T-helper 2 cell treated with Interferon-gamma antibody and Interleukin-4, amounts not matched to agents 5 μg/mL and 100 μg/mL, for 36 hours (primary cell): Measurements from ENCODE around the gene VTI1A.

Source experiments
- DNase-seq: peaks from one replicate; pipeline ENCODE4 v3.0.0; 2021; ENCODE audit warnings: low spot score
- H3K27ac Mint-ChIP-seq: one replicate; pipeline ENCODE4 v1.8.0; 2021; ENCODE audit warnings: mild to moderate bottlenecking, mixed read lengths
- H3K27me3 Mint-ChIP-seq: one replicate; pipeline ENCODE4 v1.8.0; 2021; ENCODE audit warnings: low read depth, mixed read lengths
- H3K36me3 Mint-ChIP-seq: one replicate; pipeline ENCODE4 v1.8.0; 2021; ENCODE audit warnings: low read depth, mixed read lengths
- H3K4me1 Mint-ChIP-seq: one replicate; pipeline ENCODE4 v1.8.0; 2021; ENCODE audit warnings: low read depth, mixed read lengths
- H3K4me3 Mint-ChIP-seq: one replicate; pipeline ENCODE4 v1.8.0; 2022; ENCODE audit warnings: mild to moderate bottlenecking, moderate library complexity, mixed read lengths
- H3K9me3 Mint-ChIP-seq: one replicate; pipeline ENCODE4 v1.8.0; 2021; ENCODE audit warnings: mixed read lengths

The VTI1A gene

GRCh38 chr10:112502536-112502935 lies 55.5 kb downstream of the VTI1A start:
- Mint-ChIP-seq H3K36me3 (peaks cover 6% of the 10 kb centered on the region), H3K27ac (no peak overlapping the region), H3K4me3 (no peak overlapping the region), H3K4me1 (no peaks in the 10 kb centered on the region), H3K27me3 (peaks cover 2% of the 10 kb centered on the region), H3K9me3 (no peaks in the 10 kb centered on the region)
- DNase-seq = no peak

- no peak overlapping the region for H3K27ac Mint-ChIP-seq
- H3K9me3 Mint-ChIP-seq = no peaks in the 10 kb centered on the region
- peaks cover 2% of the 10 kb centered on the region for H3K27me3 Mint-ChIP-seq
- H3K4me3 Mint-ChIP-seq = no peak overlapping the region
- peaks cover 6% of the 10 kb centered on the region for H3K36me3 Mint-ChIP-seq
- DNase-seq = no peak
- H3K4me1 Mint-ChIP-seq = no peaks in the 10 kb centered on the region
Observed at GRCh38 chr10:112503643-112504042, 56.6 kb downstream of the VTI1A start.

- H3K27ac Mint-ChIP-seq = no peak overlapping the region
- peaks cover 5% of the 10 kb centered on the region for H3K27me3 Mint-ChIP-seq
- H3K4me3 Mint-ChIP-seq = no peak overlapping the region
Observed at GRCh38 chr10:112507046-112507445, 60.0 kb downstream of the VTI1A start.

GRCh38 chr10:112507988-112508387 lies 61.0 kb downstream of the VTI1A start:
- no peak for DNase-seq

More at GRCh38 chr10:112507046-112507445, 60.0 kb downstream of the VTI1A start:
- Mint-ChIP-seq H3K4me1 (no peaks in the 10 kb centered on the region), H3K9me3 (no peaks in the 10 kb centered on the region), H3K36me3 (peaks cover 4% of the 10 kb centered on the region)
- DNase-seq = no peak

GRCh38 chr10:112509558-112510291 lies 62.7 kb downstream of the VTI1A start:
- no peak overlapping the region for H3K4me3 Mint-ChIP-seq
- H3K27me3 Mint-ChIP-seq = peaks cover 3% of the 10 kb centered on the region
- no peaks in the 10 kb centered on the region for H3K9me3 Mint-ChIP-seq
- peaks cover 2% of the 10 kb centered on the region for H3K36me3 Mint-ChIP-seq
- H3K4me1 Mint-ChIP-seq = no peaks in the 10 kb centered on the region
- no peak overlapping the region for H3K27ac Mint-ChIP-seq
- no peak for DNase-seq

More at GRCh38 chr10:112507988-112508387, 61.0 kb downstream of the VTI1A start:
- Mint-ChIP-seq H3K27me3 (peaks cover 5% of the 10 kb centered on the region), H3K4me1 (no peaks in the 10 kb centered on the region), H3K4me3 (no peak overlapping the region), H3K27ac (no peak overlapping the region), H3K9me3 (no peaks in the 10 kb centered on the region), H3K36me3 (peaks cover 4% of the 10 kb centered on the region)

- Mint-ChIP-seq H3K27ac (no peak overlapping the region), H3K9me3 (no peaks in the 10 kb centered on the region), H3K36me3 (peaks cover 2% of the 10 kb centered on the region), H3K4me3 (no peak overlapping the region), H3K4me1 (no peaks in the 10 kb centered on the region), H3K27me3 (peaks cover 3% of the 10 kb centered on the region)
- no peak for DNase-seq
Observed at GRCh38 chr10:112510384-112510783, 63.4 kb downstream of the VTI1A start.

- H3K4me3 Mint-ChIP-seq = no peak overlapping the region
- peaks cover 2% of the 10 kb centered on the region for H3K36me3 Mint-ChIP-seq
- no peaks in the 10 kb centered on the region for H3K9me3 Mint-ChIP-seq
- H3K27me3 Mint-ChIP-seq = peaks cover 3% of the 10 kb centered on the region
- no peak for DNase-seq
- no peaks in the 10 kb centered on the region for H3K4me1 Mint-ChIP-seq
- no peak overlapping the region for H3K27ac Mint-ChIP-seq
Observed at GRCh38 chr10:112512294-112512693, 65.3 kb downstream of the VTI1A start.

GRCh38 chr10:112515126-112515525 lies 68.1 kb downstream of the VTI1A start:
- Mint-ChIP-seq H3K27me3 (peaks cover 6% of the 10 kb centered on the region), H3K36me3 (peaks cover 2% of the 10 kb centered on the region)

GRCh38 chr10:112515852-112516251 lies 68.8 kb downstream of the VTI1A start:
- H3K4me3 Mint-ChIP-seq = no peak overlapping the region
- H3K4me1 Mint-ChIP-seq = peaks cover 5% of the 10 kb centered on the region
- H3K36me3 Mint-ChIP-seq = peaks cover 2% of the 10 kb centered on the region
- no peaks in the 10 kb centered on the region for H3K9me3 Mint-ChIP-seq
- no peak overlapping the region for H3K27ac Mint-ChIP-seq
- DNase-seq = no peak
- peaks cover 8% of the 10 kb centered on the region for H3K27me3 Mint-ChIP-seq

More at GRCh38 chr10:112515126-112515525, 68.1 kb downstream of the VTI1A start:
- Mint-ChIP-seq H3K27ac (no peak overlapping the region), H3K4me1 (peaks cover 5% of the 10 kb centered on the region), H3K4me3 (no peak overlapping the region), H3K9me3 (no peaks in the 10 kb centered on the region)
- no peak for DNase-seq

- H3K4me3 Mint-ChIP-seq = no peak overlapping the region
- no peaks in the 10 kb centered on the region for H3K9me3 Mint-ChIP-seq
- DNase-seq = no peak
- no peaks in the 10 kb centered on the region for H3K36me3 Mint-ChIP-seq
- H3K27ac Mint-ChIP-seq = no peak overlapping the region
- H3K4me1 Mint-ChIP-seq = peaks cover 5% of the 10 kb centered on the region
- peaks cover 5% of the 10 kb centered on the region for H3K27me3 Mint-ChIP-seq
Observed at GRCh38 chr10:112517451-112517862, 70.4 kb downstream of the VTI1A start.

GRCh38 chr10:112519133-112519761 lies 72.2 kb downstream of the VTI1A start:
- Mint-ChIP-seq H3K4me3 (no peak overlapping the region), H3K27ac (no peak overlapping the region), H3K4me1 (peaks cover 8% of the 10 kb centered on the region), H3K36me3 (no peaks in the 10 kb centered on the region), H3K27me3 (peaks cover 9% of the 10 kb centered on the region), H3K9me3 (no peaks in the 10 kb centered on the region)
- no peak for DNase-seq

- Mint-ChIP-seq H3K9me3 (no peaks in the 10 kb centered on the region), H3K27ac (no peak overlapping the region), H3K36me3 (no peaks in the 10 kb centered on the region), H3K27me3 (peaks cover 9% of the 10 kb centered on the region), H3K4me3 (no peak overlapping the region), H3K4me1 (peaks cover 11% of the 10 kb centered on the region)
- DNase-seq = no peak
Observed at GRCh38 chr10:112520914-112521313, 73.9 kb downstream of the VTI1A start.

GRCh38 chr10:112524641-112525040 lies 77.6 kb downstream of the VTI1A start:
- peaks cover 10% of the 10 kb centered on the region for H3K4me1 Mint-ChIP-seq
- DNase-seq = no peak
- H3K9me3 Mint-ChIP-seq = no peaks in the 10 kb centered on the region
- H3K36me3 Mint-ChIP-seq = peaks cover 7% of the 10 kb centered on the region
- H3K27me3 Mint-ChIP-seq = peaks cover 7% of the 10 kb centered on the region
- H3K27ac Mint-ChIP-seq = no peak overlapping the region
- no peak overlapping the region for H3K4me3 Mint-ChIP-seq

GRCh38 chr10:112525200-112525599 lies 78.2 kb downstream of the VTI1A start:
- no peak overlapping the region for H3K4me3 Mint-ChIP-seq
- H3K27me3 Mint-ChIP-seq = peaks cover 5% of the 10 kb centered on the region
- peaks cover 7% of the 10 kb centered on the region for H3K36me3 Mint-ChIP-seq
- peaks cover 10% of the 10 kb centered on the region for H3K4me1 Mint-ChIP-seq
- no peak for DNase-seq
- H3K9me3 Mint-ChIP-seq = no peaks in the 10 kb centered on the region
- H3K27ac Mint-ChIP-seq = no peak overlapping the region
